Fibroblast of villous mesenchyme (primary cell): ENCODE data around the gene SPOCD1. TPM values are rescaled to one million over a fixed set of nuclear protein-coding genes. Genes with fewer than 3 reads are reported as not detected.

Experiments
- DNase-seq: peaks from one replicate; pipeline ENCODE4 v3.0.0-alpha.2; 2010; ENCODE audit warnings: low read depth
- H3K4me3 ChIP-seq: 2 replicates; pipeline ENCODE4 v1.5.1; 2011; ENCODE audit warnings: low read depth, mild to moderate bottlenecking, low read length
- total RNA-seq: library from RNA; depleted of rRNA; stranded (reverse); fragments of >200 nt; gene quantifications from 2 replicates; pipeline ENCODE4 v1.2.3, GENCODE V29; 2012
- TF ChIP-seq, protein P1 (sequence below): IDR thresholded peaks from 2 replicates; pipeline ENCODE4 v1.5.1; 2012; ENCODE audit warnings: low read depth, mild to moderate bottlenecking, low read length; ENCODE audit not compliant: insufficient read depth

The SPOCD1 gene
- total RNA-seq, 1 donor: 62.2 TPM

- H3K4me3 ChIP-seq: no peak overlapping the region
- DNase-seq: no peak
- TF ChIP-seq, protein P1, sequence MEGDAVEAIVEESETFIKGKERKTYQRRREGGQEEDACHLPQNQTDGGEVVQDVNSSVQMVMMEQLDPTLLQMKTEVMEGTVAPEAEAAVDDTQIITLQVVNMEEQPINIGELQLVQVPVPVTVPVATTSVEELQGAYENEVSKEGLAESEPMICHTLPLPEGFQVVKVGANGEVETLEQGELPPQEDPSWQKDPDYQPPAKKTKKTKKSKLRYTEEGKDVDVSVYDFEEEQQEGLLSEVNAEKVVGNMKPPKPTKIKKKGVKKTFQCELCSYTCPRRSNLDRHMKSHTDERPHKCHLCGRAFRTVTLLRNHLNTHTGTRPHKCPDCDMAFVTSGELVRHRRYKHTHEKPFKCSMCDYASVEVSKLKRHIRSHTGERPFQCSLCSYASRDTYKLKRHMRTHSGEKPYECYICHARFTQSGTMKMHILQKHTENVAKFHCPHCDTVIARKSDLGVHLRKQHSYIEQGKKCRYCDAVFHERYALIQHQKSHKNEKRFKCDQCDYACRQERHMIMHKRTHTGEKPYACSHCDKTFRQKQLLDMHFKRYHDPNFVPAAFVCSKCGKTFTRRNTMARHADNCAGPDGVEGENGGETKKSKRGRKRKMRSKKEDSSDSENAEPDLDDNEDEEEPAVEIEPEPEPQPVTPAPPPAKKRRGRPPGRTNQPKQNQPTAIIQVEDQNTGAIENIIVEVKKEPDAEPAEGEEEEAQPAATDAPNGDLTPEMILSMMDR: no peak
These were observed 34.6 kb downstream of the SPOCD1 start for GRCh38 chr1:31781138-31781755.

DNA sequence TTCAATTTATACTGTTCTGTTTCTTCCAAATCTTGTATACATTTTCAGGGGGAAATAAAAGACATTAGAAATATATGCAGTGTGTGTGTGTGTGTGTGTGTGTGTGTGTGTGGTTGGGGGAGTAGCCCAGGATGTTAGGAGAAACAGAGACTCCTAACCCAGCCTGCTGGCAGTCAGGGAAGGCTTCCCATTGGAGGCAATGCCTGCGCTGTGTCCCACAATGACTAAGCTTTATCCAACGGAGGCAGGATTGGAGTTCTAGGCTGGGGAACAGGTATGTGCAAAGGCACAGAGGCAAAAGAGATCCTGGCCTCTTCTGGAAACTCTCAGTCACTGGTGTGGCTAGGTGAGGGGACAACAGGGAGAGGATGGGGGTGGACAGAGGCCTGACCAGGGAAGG, 35.2 kb downstream of the SPOCD1 start:
- TF ChIP-seq, protein P1: no peak
- DNase-seq: no peak
- no peak overlapping the region for H3K4me3 ChIP-seq

DNA sequence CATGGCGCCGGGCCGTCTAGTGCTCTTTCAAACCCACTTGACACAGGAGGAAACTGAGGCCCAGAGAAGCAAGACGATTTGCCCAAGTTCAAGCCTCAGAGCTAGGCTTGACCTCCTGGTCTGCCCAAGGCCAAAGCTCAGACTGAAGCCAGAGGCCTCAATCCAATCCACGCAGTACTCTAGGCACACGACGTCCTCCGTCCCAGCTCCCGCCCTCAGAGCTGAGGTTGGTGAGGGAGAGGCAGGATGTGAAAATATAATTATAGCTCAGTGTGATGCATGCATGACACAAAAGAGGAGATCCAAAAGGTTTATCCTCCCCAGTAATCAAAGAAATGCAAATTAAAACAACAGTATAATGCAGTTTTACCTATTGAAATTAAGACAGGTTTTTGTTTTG, 36.1 kb downstream of the SPOCD1 start:
- TF ChIP-seq, protein P1: no peak
- no peak overlapping the region for H3K4me3 ChIP-seq

GRCh38 chr1:31778763-31779488, 36.9 kb downstream of the SPOCD1 start:
- TF ChIP-seq, protein P1: no peak
- H3K4me3 ChIP-seq: no peak overlapping the region
- DNase-seq: no peak

More for the DNA sequence above, 36.1 kb downstream of the SPOCD1 start:
- no peak for DNase-seq

DNA sequence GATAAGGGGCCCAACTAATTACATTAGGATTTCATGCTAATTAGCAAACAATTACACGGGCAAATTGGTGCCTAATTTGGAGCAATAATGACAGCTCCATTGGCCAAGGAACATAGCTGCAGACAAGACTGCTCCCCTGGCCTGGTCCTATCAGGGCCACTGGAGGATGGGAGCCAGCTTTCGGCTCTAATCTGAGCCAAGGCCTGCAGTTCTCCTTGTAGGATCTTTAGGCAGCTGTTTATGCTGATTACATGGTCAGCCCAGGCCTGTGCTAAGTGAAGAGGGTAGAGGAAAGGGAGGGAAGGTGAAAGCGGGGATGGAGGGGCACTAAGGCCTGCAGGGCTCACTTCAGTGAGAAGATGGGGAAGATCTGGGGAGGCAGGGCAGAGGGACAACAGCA, 39.3 kb downstream of the SPOCD1 start:
- TF ChIP-seq, protein P1: no peak
- no peak overlapping the region for H3K4me3 ChIP-seq
- DNase-seq: no peak

DNA sequence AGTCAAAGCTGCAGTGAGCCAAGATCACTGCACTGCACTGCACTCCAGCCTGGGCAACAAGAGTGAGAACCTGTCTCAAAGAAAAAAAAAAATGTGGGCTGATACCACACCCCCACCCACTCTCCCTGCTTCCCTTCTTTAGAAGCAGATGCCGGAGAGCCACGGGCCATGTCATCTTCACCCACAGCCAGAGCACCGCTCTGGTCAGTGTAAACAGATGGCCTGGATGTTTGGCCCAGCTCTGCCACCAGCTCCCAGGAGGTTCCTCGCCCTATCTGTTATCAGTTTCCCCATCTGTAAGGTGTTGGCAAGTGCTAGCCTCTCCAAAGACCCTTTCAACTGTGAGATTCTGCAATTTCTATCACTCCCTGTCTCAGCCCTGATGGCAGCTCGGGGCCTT, 39.8 kb downstream of the SPOCD1 start:
- TF ChIP-seq, protein P1: no peak
- no peak overlapping the region for H3K4me3 ChIP-seq
- no peak for DNase-seq
